GM10847 (cell line): ENCODE measurements around the gene VAT1L.

Experiments
- POLR2A ChIP-seq: IDR thresholded peaks from 2 replicates; pipeline ENCODE4 v1.6.1; 2011; ENCODE audit not compliant: insufficient read length; ENCODE audit errors: extremely low read depth

Gene VAT1L

GRCh38 chr16:77801817-77802216, 13.5 kb downstream of the VAT1L start:
- TF ChIP-seq POLR2A, result no peak

- TF ChIP-seq POLR2A, result no peak
Observed at GRCh38 chr16:77805398-77805797, 17.0 kb downstream of the VAT1L start.

- no peak for TF ChIP-seq POLR2A
Observed at GRCh38 chr16:77807021-77807420, 18.7 kb downstream of the VAT1L start.

- no peak for TF ChIP-seq POLR2A
Observed at GRCh38 chr16:77812856-77813500, 24.6 kb downstream of the VAT1L start.

GRCh38 chr16:77816293-77816692, 27.9 kb downstream of the VAT1L start:
- no peak for TF ChIP-seq POLR2A

- TF ChIP-seq POLR2A, result no peak
Observed at GRCh38 chr16:77820340-77820739, 32.0 kb downstream of the VAT1L start.

- no peak for TF ChIP-seq POLR2A
Observed at GRCh38 chr16:77822661-77823060, 34.3 kb downstream of the VAT1L start.

GRCh38 chr16:77823067-77823466, 34.7 kb downstream of the VAT1L start:
- TF ChIP-seq POLR2A, result no peak

- no peak for TF ChIP-seq POLR2A
Observed at GRCh38 chr16:77825196-77825595, 36.8 kb downstream of the VAT1L start.

- no peak for TF ChIP-seq POLR2A
Observed at GRCh38 chr16:77827032-77827431, 38.7 kb downstream of the VAT1L start.

- TF ChIP-seq POLR2A, result no peak
Observed at GRCh38 chr16:77833921-77834634, 45.7 kb downstream of the VAT1L start.

- no peak for TF ChIP-seq POLR2A
Observed at GRCh38 chr16:77834635-77835540, 46.5 kb downstream of the VAT1L start.

- no peak for TF ChIP-seq POLR2A
Observed at GRCh38 chr16:77836801-77837200, 48.4 kb downstream of the VAT1L start.

- no peak for TF ChIP-seq POLR2A
Observed at GRCh38 chr16:77838597-77839255, 50.4 kb downstream of the VAT1L start.

GRCh38 chr16:77840093-77840492, 51.7 kb downstream of the VAT1L start:
- no peak for TF ChIP-seq POLR2A
